ENCODE results near the gene PSEN1.
A peak's percentile ranks its signal among the peaks of the same experiment; 100 is the strongest.

PSEN1 gene

DNA sequence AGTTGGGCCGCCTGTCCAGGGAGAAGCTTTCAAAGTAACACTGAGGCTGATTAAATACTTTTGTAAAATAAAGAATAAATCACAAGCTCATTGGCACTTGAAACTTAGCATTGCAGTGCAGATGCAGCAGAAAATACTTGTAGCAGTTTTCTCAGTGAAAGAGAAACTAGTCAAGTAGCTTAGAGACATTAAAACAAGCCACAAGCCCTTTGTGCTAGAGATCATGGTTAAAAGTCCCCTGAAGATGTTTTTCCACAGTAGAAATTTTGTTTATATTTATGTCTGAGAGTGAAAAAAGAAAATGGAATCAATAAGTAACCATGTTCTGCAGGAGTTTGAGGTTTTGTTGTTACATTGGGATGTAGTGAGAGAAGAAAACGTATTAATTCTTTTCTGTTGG is 5.9 kb downstream of the PSEN1 start:
- no peak overlapping the region for H3K27ac ChIP-seq
- TF ChIP-seq, protein P1, sequence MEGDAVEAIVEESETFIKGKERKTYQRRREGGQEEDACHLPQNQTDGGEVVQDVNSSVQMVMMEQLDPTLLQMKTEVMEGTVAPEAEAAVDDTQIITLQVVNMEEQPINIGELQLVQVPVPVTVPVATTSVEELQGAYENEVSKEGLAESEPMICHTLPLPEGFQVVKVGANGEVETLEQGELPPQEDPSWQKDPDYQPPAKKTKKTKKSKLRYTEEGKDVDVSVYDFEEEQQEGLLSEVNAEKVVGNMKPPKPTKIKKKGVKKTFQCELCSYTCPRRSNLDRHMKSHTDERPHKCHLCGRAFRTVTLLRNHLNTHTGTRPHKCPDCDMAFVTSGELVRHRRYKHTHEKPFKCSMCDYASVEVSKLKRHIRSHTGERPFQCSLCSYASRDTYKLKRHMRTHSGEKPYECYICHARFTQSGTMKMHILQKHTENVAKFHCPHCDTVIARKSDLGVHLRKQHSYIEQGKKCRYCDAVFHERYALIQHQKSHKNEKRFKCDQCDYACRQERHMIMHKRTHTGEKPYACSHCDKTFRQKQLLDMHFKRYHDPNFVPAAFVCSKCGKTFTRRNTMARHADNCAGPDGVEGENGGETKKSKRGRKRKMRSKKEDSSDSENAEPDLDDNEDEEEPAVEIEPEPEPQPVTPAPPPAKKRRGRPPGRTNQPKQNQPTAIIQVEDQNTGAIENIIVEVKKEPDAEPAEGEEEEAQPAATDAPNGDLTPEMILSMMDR (conservative IDR thresholded peaks at IDR 0.05), result no peak

DNA sequence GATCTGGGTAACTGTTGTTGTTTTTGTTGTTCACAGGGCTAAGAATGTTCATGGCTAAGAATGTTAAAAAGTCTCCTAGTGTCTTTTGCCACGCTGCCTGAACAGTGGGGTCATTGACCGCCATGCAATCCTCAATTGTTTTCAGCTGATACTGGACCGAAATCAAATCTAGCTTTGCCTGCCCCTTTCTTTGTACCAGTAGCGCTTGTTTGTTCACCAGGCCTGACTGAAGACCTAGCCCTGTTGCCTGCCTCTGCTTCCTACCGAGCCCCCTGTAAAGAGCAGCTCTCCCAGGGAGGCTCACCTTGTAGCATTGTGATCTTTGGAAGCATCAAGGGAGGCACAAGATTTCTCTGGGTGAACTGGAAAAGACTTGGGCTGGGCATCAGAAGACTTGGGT is 6.7 kb downstream of the PSEN1 start:
- TF ChIP-seq, protein P1 (conservative IDR thresholded peaks at IDR 0.05), result no peak

DNA sequence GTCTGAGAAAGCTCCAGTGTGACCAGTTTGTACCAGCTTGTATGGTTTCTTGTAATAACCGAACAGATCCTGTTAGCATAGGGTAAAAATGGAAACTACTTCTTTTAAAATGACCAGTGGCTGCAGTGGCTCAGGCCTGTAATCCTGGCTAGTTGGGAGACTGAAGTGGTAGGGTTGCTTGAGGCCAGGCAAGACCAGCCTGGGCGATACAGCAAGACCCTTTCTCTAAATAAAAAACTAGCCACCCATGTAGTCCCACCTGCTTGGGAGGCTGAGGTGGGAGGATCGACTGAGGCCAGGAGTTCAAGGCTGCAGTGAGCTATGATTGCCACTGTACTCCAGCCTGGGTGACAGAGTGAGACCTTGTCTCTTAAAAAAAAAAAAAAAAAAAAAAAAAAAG is 7.3 kb downstream of the PSEN1 start:
- peak overlapping the region; percentile 10; the same call in 1 of the 2 replicates for H3K27ac ChIP-seq
- TF ChIP-seq, protein P1 (conservative IDR thresholded peaks at IDR 0.05), result no peak

More for the DNA sequence above, 6.7 kb downstream of the PSEN1 start:
- H3K27ac ChIP-seq, result peak overlapping the region; percentile 10; the same call in 1 of the 2 replicates

DNA sequence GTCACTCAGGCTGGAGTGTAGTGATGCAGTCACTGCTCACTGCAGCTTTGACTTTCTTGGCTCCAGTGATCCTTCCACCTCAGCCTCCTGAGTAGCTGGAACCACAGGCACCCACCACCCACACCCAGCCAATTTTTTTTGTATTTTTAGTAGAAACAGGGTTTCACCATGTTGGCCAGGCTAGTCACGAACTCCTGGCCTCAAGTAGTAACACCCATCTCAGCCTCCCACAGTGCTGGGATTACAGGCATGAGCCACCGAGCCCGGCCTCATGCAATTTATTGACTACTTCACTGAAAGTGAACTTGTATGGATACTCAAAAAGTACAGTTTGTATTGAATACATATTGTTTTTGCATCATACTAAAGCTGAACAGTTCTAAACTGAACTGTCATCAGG is 9.1 kb downstream of the PSEN1 start:
- no peak overlapping the region for H3K27ac ChIP-seq
- TF ChIP-seq, protein P1 (conservative IDR thresholded peaks at IDR 0.05), result no peak

DNA sequence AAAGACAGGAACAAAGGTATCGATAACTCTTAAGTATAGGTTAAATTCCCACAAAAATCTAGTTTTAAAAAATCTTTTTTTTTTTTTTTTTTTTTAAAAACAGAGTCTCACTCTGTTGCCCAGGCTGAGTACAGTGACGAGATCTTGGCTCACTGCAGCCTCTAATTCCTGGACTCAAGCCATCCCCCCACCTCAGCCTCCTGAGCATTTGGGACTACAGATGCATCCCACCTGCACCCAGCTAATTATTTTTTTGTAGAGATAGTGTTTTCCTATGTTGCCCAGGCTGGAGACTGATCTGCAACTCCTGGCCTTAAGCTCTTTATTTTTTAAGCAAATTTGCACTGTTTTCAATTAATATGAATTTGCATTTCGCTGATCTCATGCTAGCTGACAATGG is 9.8 kb downstream of the PSEN1 start:
- TF ChIP-seq, protein P1 (conservative IDR thresholded peaks at IDR 0.05), result no peak
- H3K27ac ChIP-seq, result no peak overlapping the region

DNA sequence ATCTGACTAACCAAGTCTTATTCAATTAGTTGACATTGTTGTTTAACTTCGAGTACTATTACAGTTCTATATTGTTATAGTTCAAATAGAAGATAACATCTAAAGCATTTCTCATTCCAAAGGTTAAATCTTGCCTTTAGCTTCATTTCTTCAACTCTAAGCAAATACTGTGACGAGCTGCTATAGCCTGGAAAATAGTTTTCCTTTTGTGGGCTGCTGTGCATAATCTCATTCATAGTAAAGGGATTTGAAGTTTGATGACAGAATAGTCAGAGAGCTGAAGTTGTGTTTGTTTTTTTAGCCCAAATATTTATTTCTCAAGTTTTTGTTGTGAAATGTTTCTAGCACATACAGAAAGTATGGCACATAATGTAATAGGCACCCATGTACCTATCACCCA is 13.4 kb downstream of the PSEN1 start:
- H3K27ac ChIP-seq, result no peak overlapping the region
- TF ChIP-seq, protein P1 (conservative IDR thresholded peaks at IDR 0.05), result no peak

DNA sequence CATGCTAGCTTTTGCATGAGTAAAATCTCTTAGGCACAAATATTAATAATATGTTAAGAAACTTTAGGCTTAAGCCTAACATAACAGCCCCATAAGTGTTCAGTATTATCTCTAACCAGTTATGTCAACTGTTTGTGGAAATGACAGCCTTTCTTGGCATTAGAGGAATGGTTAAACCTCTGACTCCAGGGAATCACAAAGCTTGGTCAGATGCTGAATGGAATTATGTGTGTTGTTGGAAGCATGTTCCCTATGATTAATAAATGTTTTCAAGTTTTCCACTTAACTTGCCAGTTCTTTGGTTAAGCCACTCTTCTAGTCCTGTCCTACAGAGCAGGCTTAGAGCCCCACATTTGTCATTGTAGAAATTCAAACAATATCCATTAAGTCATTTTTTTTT is 17.0 kb downstream of the PSEN1 start:
- no peak overlapping the region for H3K27ac ChIP-seq
- TF ChIP-seq, protein P1 (conservative IDR thresholded peaks at IDR 0.05), result no peak

GRCh38 chr14:73162251-73162650 is 25.9 kb downstream of the PSEN1 start:
- TF ChIP-seq, protein P1 (conservative IDR thresholded peaks at IDR 0.05), result no peak
- no peak overlapping the region for H3K27ac ChIP-seq

All from VCaP (cell line).